ENCODE results near the gene CDC20.

- TF ChIP-seq CTCF (conservative IDR thresholded peaks at IDR 0.05; ENCODE audit: low read depth in 2 of 2), result no peak
- TF ChIP-seq NANOG (IDR thresholded peaks at IDR 0.05; ENCODE audit: borderline replicate concordance), result no peak
- no peak for TF ChIP-seq EZH2 (IDR thresholded peaks at IDR 0.05; ENCODE audit: low read depth, unreplicated experiment)
- no peak for TF ChIP-seq JUNB (IDR thresholded peaks at IDR 0.05; ENCODE audit: unreplicated experiment)
- TF ChIP-seq POLR2AphosphoS5 (IDR thresholded peaks at IDR 0.05; ENCODE audit: low read depth), result no peak
- no peak for TF ChIP-seq STAT1 (IDR thresholded peaks at IDR 0.05; ENCODE audit: unreplicated experiment)
- no peak for TF ChIP-seq CREB1 (CRISPR knock-in tag; IDR thresholded peaks at IDR 0.05; ENCODE audit: low read depth)
Observed at GRCh38 chr1:43386676-43387075, 27.9 kb downstream of the CDC20 start.

All from GM23338 (cell line).